H9 (cell line): ENCODE data around the gene IDI2. TPM values are rescaled to one million over a fixed set of nuclear protein-coding genes. Genes with fewer than 3 reads are reported as not detected.

Experiments
- DNase-seq: peaks from one replicate; pipeline ENCODE4 v3.0.0-alpha.2; 2017
- H2AFZ ChIP-seq: one replicate; pipeline ENCODE4 v1.6.1; 2013; ENCODE audit warnings: mild to moderate bottlenecking, low read length, control low read depth, moderate library complexity
- H2AK5ac ChIP-seq: 2 replicates; pipeline ENCODE4 v1.6.1; 2013; ENCODE audit warnings: low read length, control low read depth, mixed read lengths; ENCODE audit not compliant: insufficient read length
- H2BK120ac ChIP-seq: one replicate; pipeline ENCODE4 v1.6.1; 2013; ENCODE audit warnings: low read depth, mild to moderate bottlenecking, low read length, control low read depth, inconsistent platforms; ENCODE audit not compliant: poor library complexity, severe bottlenecking
- H2BK12ac ChIP-seq: 2 replicates; pipeline ENCODE4 v1.6.1; 2013; ENCODE audit warnings: low read length, control low read depth, mixed read lengths, low read depth; ENCODE audit not compliant: insufficient read length
- H2BK15ac ChIP-seq: 2 replicates; pipeline ENCODE4 v1.6.1; 2013; ENCODE audit warnings: low read depth, low read length, control low read depth
- H2BK20ac ChIP-seq: one replicate; pipeline ENCODE4 v1.6.1; 2013; ENCODE audit warnings: low read depth, mild to moderate bottlenecking, low read length, control low read depth, inconsistent platforms; ENCODE audit not compliant: poor library complexity, severe bottlenecking
- H2BK5ac ChIP-seq: 2 replicates; pipeline ENCODE4 v1.6.1; 2013; ENCODE audit warnings: low read length, control low read depth, mixed read lengths; ENCODE audit not compliant: insufficient read length
- H3K14ac ChIP-seq: 2 replicates; pipeline ENCODE4 v1.6.1; 2013; ENCODE audit warnings: low read length, control low read depth; ENCODE audit not compliant: insufficient read depth
- H3K18ac ChIP-seq: 2 replicates; pipeline ENCODE4 v1.6.1; 2013; ENCODE audit warnings: low read depth, mild to moderate bottlenecking, mixed read lengths, low read length, control low read depth; ENCODE audit not compliant: insufficient read length
- H3K23ac ChIP-seq: 2 replicates; pipeline ENCODE4 v1.6.1; 2013; ENCODE audit warnings: low read length, control low read depth, mixed read lengths, low read depth; ENCODE audit not compliant: insufficient read length
- H3K23me2 ChIP-seq: 2 replicates; pipeline ENCODE4 v1.6.1; 2013; ENCODE audit warnings: low read depth, mild to moderate bottlenecking, mixed read lengths, low read length, control low read depth; ENCODE audit not compliant: insufficient read length, poor library complexity, severe bottlenecking
- H3K27ac ChIP-seq: 2 replicates; pipeline ENCODE4 v1.5.1; 2013; ENCODE audit warnings: low read length, control low read depth, mixed read lengths, low read depth; ENCODE audit not compliant: insufficient read length
- H3K27me3 ChIP-seq: 2 replicates; pipeline ENCODE4 v1.6.1; 2013; ENCODE audit warnings: low read length, control low read depth, inconsistent platforms; ENCODE audit not compliant: insufficient read depth
- H3K4ac ChIP-seq: 2 replicates; pipeline ENCODE4 v1.6.1; 2013; ENCODE audit warnings: low read depth, mild to moderate bottlenecking, control low read depth, inconsistent platforms, low read length, moderate library complexity
- H3K4me1 ChIP-seq: 2 replicates; pipeline ENCODE4 v1.6.1; 2013; ENCODE audit warnings: low read length, control low read depth, inconsistent platforms; ENCODE audit not compliant: insufficient read depth
- H3K4me2 ChIP-seq: 2 replicates; pipeline ENCODE4 v1.6.1; 2013; ENCODE audit warnings: low read length, control low read depth, mixed read lengths; ENCODE audit not compliant: insufficient read length, insufficient read depth
- H3K56ac ChIP-seq: 2 replicates; pipeline ENCODE4 v1.6.1; 2013; ENCODE audit warnings: low read depth, mild to moderate bottlenecking, mixed read lengths, low read length, control low read depth; ENCODE audit not compliant: insufficient read length
- H3K79me1 ChIP-seq: 2 replicates; pipeline ENCODE4 v1.6.1; 2013; ENCODE audit warnings: low read depth, mild to moderate bottlenecking, moderate library complexity, low read length, control low read depth, inconsistent platforms; ENCODE audit not compliant: insufficient read depth, poor library complexity, severe bottlenecking
- H3K79me2 ChIP-seq: 2 replicates; pipeline ENCODE4 v1.6.1; 2013; ENCODE audit warnings: low read length, control low read depth, inconsistent platforms; ENCODE audit not compliant: insufficient read depth
- H3K9ac ChIP-seq: 2 replicates; pipeline ENCODE4 v1.6.1; 2013; ENCODE audit warnings: low read length, control low read depth, mixed read lengths; ENCODE audit not compliant: insufficient read length; ENCODE audit errors: extremely low read depth
- H3K9me3 ChIP-seq: one replicate; pipeline ENCODE4 v1.6.1; 2013; ENCODE audit warnings: low read depth, low read length, inconsistent platforms; ENCODE audit not compliant: control insufficient read depth
- H3T11ph ChIP-seq: one replicate; pipeline ENCODE4 v1.6.1; 2013; ENCODE audit warnings: mild to moderate bottlenecking, low read length, control low read depth, inconsistent platforms
- H4K20me1 ChIP-seq: one replicate; pipeline ENCODE4 v1.6.1; 2013; ENCODE audit not compliant: control insufficient read depth, insufficient read length, insufficient read depth
- H4K5ac ChIP-seq: 2 replicates; pipeline ENCODE4 v1.6.1; 2013; ENCODE audit warnings: low read depth, mild to moderate bottlenecking, mixed read lengths, low read length, control low read depth; ENCODE audit not compliant: insufficient read length
- H4K8ac ChIP-seq: replicated peaks from 2 replicates; pipeline ENCODE4 v1.6.1; 2013; ENCODE audit warnings: low read length, control low read depth, mixed read lengths, low read depth; ENCODE audit not compliant: insufficient read length
- H4K91ac ChIP-seq: 2 replicates; pipeline ENCODE4 v1.6.1; 2013; ENCODE audit warnings: low read depth, mild to moderate bottlenecking, moderate library complexity, mixed read lengths, low read length, control low read depth; ENCODE audit not compliant: insufficient read length
- H3K27ac Mint-ChIP-seq, 3 experiments: 2 replicates in 2 of 3; 3 replicates in 1 of 3; pipeline ENCODE4 v1.8.0; 2020 to 2021; ENCODE audit warnings: mixed read lengths in 3 of 3, mild to moderate bottlenecking in 1 of 3, moderate library complexity in 1 of 3
- H3K27me3 Mint-ChIP-seq: 2 replicates; pipeline ENCODE4 v1.8.0; 2021; ENCODE audit warnings: low read depth, mild to moderate bottlenecking, moderate library complexity, mixed read lengths
- H3K36me3 Mint-ChIP-seq, 3 experiments: 2 replicates in 2 of 3; 3 replicates in 1 of 3; pipeline ENCODE4 v1.8.0; 2020 to 2021; ENCODE audit warnings: low read depth in 3 of 3, mixed read lengths in 3 of 3; ENCODE audit not compliant: insufficient read depth in 1 of 3
- H3K4me1 Mint-ChIP-seq, 2 experiments: 2 replicates each; pipeline ENCODE4 v1.8.0; 2020; ENCODE audit warnings: mixed read lengths in 2 of 2
- H3K4me3 Mint-ChIP-seq, 2 experiments: 2 replicates in 1 of 2; 3 replicates in 1 of 2; pipeline ENCODE4 v1.8.0; 2020 to 2021; ENCODE audit warnings: mild to moderate bottlenecking in 2 of 2, mixed read lengths in 2 of 2, moderate library complexity in 1 of 2
- H3K9me3 Mint-ChIP-seq, 2 experiments: 2 replicates in 1 of 2; 3 replicates in 1 of 2; pipeline ENCODE4 v1.8.0; 2020; ENCODE audit warnings: mild to moderate bottlenecking in 2 of 2, mixed read lengths in 2 of 2, moderate library complexity in 1 of 2
- CTCF ChIP-seq: fragments of 200-600 bp; sonication (generic); conservative IDR thresholded peaks from 3 replicates; pipeline ENCODE4 v1.8.0; 2021; ENCODE audit warnings: antibody characterized with exemption, mild to moderate bottlenecking
- WGBS: extraction: QIAGEN DNeasy Blood & Tissue Kit; methylation state at CpG from one replicate; pipeline ENCODE4 v1.1.7; 2013; ENCODE audit warnings: missing lambda C conversion rate, low lambda C conversion rate, mixed read lengths; ENCODE audit not compliant: insufficient read length; ENCODE audit errors: extremely low coverage; 5-methylcytosine and 5-hydroxymethylcytosine counted together
- total RNA-seq: library from RNA; stranded (reverse); gene quantifications from 2 replicates; pipeline ENCODE4 v1.2.1, GENCODE V29; 2021

Gene IDI2
- total RNA-seq, 1 experiment from 2014 or later, result not detected

GRCh38 chr10:1024103-1024502, 1.6 kb downstream of the IDI2 start:
- no peak for TF ChIP-seq CTCF
- H3K27me3 Mint-ChIP-seq, result no peaks in the 10 kb centered on the region
- Histone ChIP-seq H3K56ac (no peak overlapping the region), H2AFZ (no peak overlapping the region), H4K20me1 (no peaks in the 10 kb centered on the region), H2BK5ac (no peak overlapping the region), H2BK15ac (no peak overlapping the region), H2AK5ac (no peak overlapping the region), H3K23me2 (no peaks in the 10 kb centered on the region), H3K23ac (no peak overlapping the region), H4K5ac (no peak overlapping the region), H4K91ac (no peak overlapping the region), H3K79me2 (no peaks in the 10 kb centered on the region; the same call in 1 of the 2 replicates), H3K27ac (no peak overlapping the region), H3K4me1 (no peaks in the 10 kb centered on the region), H3T11ph (no peak overlapping the region), H2BK120ac (no peak overlapping the region), H3K4ac (no peak overlapping the region), H4K8ac (no peak overlapping the region), H2BK12ac (no peak overlapping the region), H3K4me2 (no peak overlapping the region), H3K14ac (no peak overlapping the region), H3K9ac (no peak overlapping the region), H3K27me3 (no peaks in the 10 kb centered on the region), H3K18ac (no peak overlapping the region), H3K9me3 (no peaks in the 10 kb centered on the region), H2BK20ac (no peak overlapping the region), H3K79me1 (no peaks in the 10 kb centered on the region)
- peak overlapping the region in 1 of 3 experiments; percentile 13; a peak in 1 of 7 replicates for H3K27ac Mint-ChIP-seq
- 0 out of 5 replicates have a peak, but pooled peaks cover 0 to 2% of the 10 kb centered on the region in 2 experiments for H3K9me3 Mint-ChIP-seq
- no peak overlapping the region; a peak in 1 of 5 replicates for H3K4me3 Mint-ChIP-seq
- DNase-seq, result no peak
- peaks cover 9 to 22% (median 16%) of the 10 kb centered on the region in 3 experiments for H3K36me3 Mint-ChIP-seq
- peaks cover 4 to 9% of the 10 kb centered on the region in 2 experiments; a peak in 3 of 4 replicates for H3K4me1 Mint-ChIP-seq
- WGBS, result no CpG with 5 or more reads among the region's 12 CpGs
